IPS-20b (cell line): Measurements from ENCODE around the gene ARHGAP6.

Source experiments
- H3K27ac ChIP-seq: one replicate; pipeline ENCODE4 v1.5.1; 2013; ENCODE audit warnings: low read length
- H3K27me3 ChIP-seq: 2 replicates; pipeline ENCODE4 v1.6.1; 2013; ENCODE audit warnings: mild to moderate bottlenecking, low read length, inconsistent platforms; ENCODE audit not compliant: insufficient read depth
- H3K36me3 ChIP-seq: 2 replicates; pipeline ENCODE4 v1.6.1; 2013; ENCODE audit warnings: low read depth, mild to moderate bottlenecking, inconsistent platforms, low read length, moderate library complexity; ENCODE audit not compliant: insufficient read depth
- H3K4me1 ChIP-seq: 2 replicates; pipeline ENCODE4 v1.6.1; 2013; ENCODE audit warnings: mild to moderate bottlenecking, control low read depth, inconsistent platforms, low read length, moderate library complexity; ENCODE audit not compliant: insufficient read depth
- H3K4me3 ChIP-seq: 2 replicates; pipeline ENCODE4 v1.5.1; 2013; ENCODE audit warnings: mild to moderate bottlenecking, low read length, inconsistent platforms
- H3K9ac ChIP-seq: 2 replicates; pipeline ENCODE4 v1.6.1; 2013; ENCODE audit warnings: low read depth, mild to moderate bottlenecking, inconsistent platforms, low read length, moderate library complexity
- H3K9me3 ChIP-seq: 2 replicates; pipeline ENCODE4 v1.6.1; 2013; ENCODE audit warnings: mild to moderate bottlenecking, low read depth, low read length, inconsistent platforms; ENCODE audit not compliant: insufficient read depth

The ARHGAP6 gene

GRCh38 chrX:11355259-11355909 lies 310.3 kb downstream of the ARHGAP6 start:
- Histone ChIP-seq H3K27ac (no peak overlapping the region), H3K9me3 (no peaks in the 10 kb centered on the region), H3K4me3 (no peak overlapping the region), H3K27me3 (no peaks in the 10 kb centered on the region), H3K4me1 (no peaks in the 10 kb centered on the region), H3K9ac (no peak overlapping the region), H3K36me3 (no peaks in the 10 kb centered on the region)

- Histone ChIP-seq H3K4me3 (no peak overlapping the region), H3K27ac (no peak overlapping the region), H3K9me3 (no peaks in the 10 kb centered on the region), H3K9ac (no peak overlapping the region), H3K4me1 (no peaks in the 10 kb centered on the region), H3K27me3 (no peaks in the 10 kb centered on the region), H3K36me3 (no peaks in the 10 kb centered on the region)
Measured at GRCh38 chrX:11352296-11352741, 313.4 kb downstream of the ARHGAP6 start.

- Histone ChIP-seq H3K27ac (no peak overlapping the region), H3K36me3 (no peaks in the 10 kb centered on the region), H3K9ac (no peak overlapping the region), H3K27me3 (no peaks in the 10 kb centered on the region), H3K4me1 (no peaks in the 10 kb centered on the region), H3K4me3 (no peak overlapping the region), H3K9me3 (no peaks in the 10 kb centered on the region)
Measured at GRCh38 chrX:11351375-11352295, 314.1 kb downstream of the ARHGAP6 start.

- Histone ChIP-seq H3K27ac (no peak overlapping the region), H3K9ac (no peak overlapping the region), H3K4me3 (no peak overlapping the region), H3K36me3 (no peaks in the 10 kb centered on the region), H3K9me3 (no peaks in the 10 kb centered on the region), H3K27me3 (no peaks in the 10 kb centered on the region), H3K4me1 (no peaks in the 10 kb centered on the region)
Measured at GRCh38 chrX:11349661-11350337, 315.9 kb downstream of the ARHGAP6 start.

- no peaks in the 10 kb centered on the region for H3K9me3 ChIP-seq
- H3K27ac ChIP-seq: no peak overlapping the region
- no peak overlapping the region for H3K9ac ChIP-seq
- no peaks in the 10 kb centered on the region for H3K4me1 ChIP-seq
- H3K4me3 ChIP-seq: no peak overlapping the region
- H3K36me3 ChIP-seq: no peaks in the 10 kb centered on the region
- H3K27me3 ChIP-seq: no peaks in the 10 kb centered on the region
Measured at GRCh38 chrX:11349020-11349419, 316.7 kb downstream of the ARHGAP6 start.

GRCh38 chrX:11347300-11347699 lies 318.4 kb downstream of the ARHGAP6 start:
- Histone ChIP-seq H3K9ac (no peak overlapping the region), H3K4me1 (no peaks in the 10 kb centered on the region), H3K27me3 (no peaks in the 10 kb centered on the region), H3K27ac (no peak overlapping the region), H3K9me3 (no peaks in the 10 kb centered on the region), H3K36me3 (no peaks in the 10 kb centered on the region), H3K4me3 (no peak overlapping the region)

GRCh38 chrX:11346121-11346682 lies 319.5 kb downstream of the ARHGAP6 start:
- no peaks in the 10 kb centered on the region for H3K4me1 ChIP-seq
- H3K27ac ChIP-seq: no peak overlapping the region
- H3K9me3 ChIP-seq: no peaks in the 10 kb centered on the region
- no peak overlapping the region for H3K9ac ChIP-seq
- H3K27me3 ChIP-seq: no peaks in the 10 kb centered on the region
- no peak overlapping the region for H3K4me3 ChIP-seq
- H3K36me3 ChIP-seq: no peaks in the 10 kb centered on the region

GRCh38 chrX:11342673-11343072 lies 323.0 kb downstream of the ARHGAP6 start:
- Histone ChIP-seq H3K9ac (no peak overlapping the region), H3K27ac (no peak overlapping the region), H3K27me3 (no peaks in the 10 kb centered on the region)

GRCh38 chrX:11341274-11342201 lies 324.2 kb downstream of the ARHGAP6 start:
- Histone ChIP-seq H3K9me3 (no peaks in the 10 kb centered on the region), H3K4me3 (no peak overlapping the region), H3K9ac (no peak overlapping the region), H3K27ac (no peak overlapping the region), H3K4me1 (no peaks in the 10 kb centered on the region), H3K36me3 (no peaks in the 10 kb centered on the region), H3K27me3 (no peaks in the 10 kb centered on the region)

More at GRCh38 chrX:11342673-11343072, 323.0 kb downstream of the ARHGAP6 start:
- Histone ChIP-seq H3K4me3 (no peak overlapping the region), H3K4me1 (no peaks in the 10 kb centered on the region), H3K9me3 (no peaks in the 10 kb centered on the region), H3K36me3 (no peaks in the 10 kb centered on the region)

- H3K4me3 ChIP-seq: no peak overlapping the region
- no peaks in the 10 kb centered on the region for H3K4me1 ChIP-seq
- no peaks in the 10 kb centered on the region for H3K27me3 ChIP-seq
- H3K9me3 ChIP-seq: no peaks in the 10 kb centered on the region
- H3K27ac ChIP-seq: no peak overlapping the region
- H3K9ac ChIP-seq: no peak overlapping the region
- H3K36me3 ChIP-seq: no peaks in the 10 kb centered on the region
Measured at GRCh38 chrX:11337292-11338009, 328.3 kb downstream of the ARHGAP6 start.
